ENCODE data around the gene AFF1. TPM values are rescaled to one million over a fixed set of nuclear protein-coding genes. Genes with fewer than 3 reads are reported as not detected.
A peak's percentile ranks its signal among the peaks of the same experiment; 100 is the strongest.

AFF1 gene
- total RNA-seq, 1 donor from 2014 or later: 58.2 TPM

GRCh38 chr4:87073199-87074120 lies 138.6 kb downstream of the AFF1 start:
- no peaks in the 10 kb centered on the region for H3K27me3 Mint-ChIP-seq (ENCODE audit: low read depth, unreplicated experiment)
- H3K4me1 Mint-ChIP-seq (ENCODE audit: low read depth, unreplicated experiment): peaks cover 36% of the 10 kb centered on the region
- peak overlapping the region; percentile 52 for H3K4me2 ChIP-seq (ENCODE audit: low read length)
- no peaks in the 10 kb centered on the region for H3K9me3 Mint-ChIP-seq (ENCODE audit: unreplicated experiment)
- H3K27ac Mint-ChIP-seq (ENCODE audit: unreplicated experiment): peak overlapping the region; percentile 42
- H3K36me3 Mint-ChIP-seq (ENCODE audit: low read depth, unreplicated experiment): no peaks in the 10 kb centered on the region
- H3K36me3 ChIP-seq (ENCODE audit: insufficient read depth, low read length): no peaks in the 10 kb centered on the region
- DNase-seq (ENCODE audit: low read depth): peak; percentile 32
- peaks cover 10% of the 10 kb centered on the region for H3K79me2 ChIP-seq (ENCODE audit: insufficient read depth, low read length)
- H3K4me3 Mint-ChIP-seq (ENCODE audit: unreplicated experiment): no peak overlapping the region
- no peak overlapping the region for H2AFZ ChIP-seq (ENCODE audit: low read depth, low read length)
- peaks cover 31% of the 10 kb centered on the region for H4K20me1 ChIP-seq (ENCODE audit: insufficient read depth, low read length)
- no peak overlapping the region for H3K4me3 ChIP-seq (ENCODE audit: insufficient read depth, low read depth, low read length)
- no peak overlapping the region for H3K27ac ChIP-seq (ENCODE audit: low read depth, low read length)
- H3K27me3 ChIP-seq (ENCODE audit: insufficient read depth, low read length): no peaks in the 10 kb centered on the region
- no peak for FAIRE-seq
- no peaks in the 10 kb centered on the region for H3K4me1 ChIP-seq (ENCODE audit: insufficient read depth, low read length)
- no peak for TF ChIP-seq EZH2 (IDR thresholded peaks at IDR 0.05; ENCODE audit: insufficient read depth, low read length)
- TF ChIP-seq CTCF (IDR thresholded peaks at IDR 0.05; ENCODE audit: insufficient read depth, low read depth, low read length): no peak
- no peaks in the 10 kb centered on the region for H3K9me3 ChIP-seq (ENCODE audit: insufficient read depth, low read depth, low read length)
- H3K9ac ChIP-seq (ENCODE audit: low read length): peak overlapping the region; percentile 25

- FAIRE-seq: peak; percentile 13
- H3K27me3 Mint-ChIP-seq (ENCODE audit: low read depth, unreplicated experiment): no peaks in the 10 kb centered on the region
- H3K4me1 ChIP-seq (ENCODE audit: insufficient read depth, low read length): peaks cover 3% of the 10 kb centered on the region
- H3K4me1 Mint-ChIP-seq (ENCODE audit: low read depth, unreplicated experiment): peaks cover 37% of the 10 kb centered on the region
- no peak overlapping the region for H3K9ac ChIP-seq (ENCODE audit: low read length)
- H3K27me3 ChIP-seq (ENCODE audit: insufficient read depth, low read length): no peaks in the 10 kb centered on the region
- TF ChIP-seq EZH2 (IDR thresholded peaks at IDR 0.05; ENCODE audit: insufficient read depth, low read length) (no peak), CTCF (IDR thresholded peaks at IDR 0.05; ENCODE audit: insufficient read depth, low read depth, low read length) (no peak)
- no peak overlapping the region for H3K4me3 Mint-ChIP-seq (ENCODE audit: unreplicated experiment)
- no peaks in the 10 kb centered on the region for H3K9me3 Mint-ChIP-seq (ENCODE audit: unreplicated experiment)
- H3K36me3 Mint-ChIP-seq (ENCODE audit: low read depth, unreplicated experiment): no peaks in the 10 kb centered on the region
- no peak overlapping the region for H3K27ac ChIP-seq (ENCODE audit: low read depth, low read length)
- no peak for DNase-seq (ENCODE audit: low read depth)
- peak overlapping the region; percentile 52 for H3K4me2 ChIP-seq (ENCODE audit: low read length)
- H3K9me3 ChIP-seq (ENCODE audit: insufficient read depth, low read depth, low read length): no peaks in the 10 kb centered on the region
- H2AFZ ChIP-seq (ENCODE audit: low read depth, low read length): no peak overlapping the region
- peaks cover 25% of the 10 kb centered on the region for H4K20me1 ChIP-seq (ENCODE audit: insufficient read depth, low read length)
- H3K27ac Mint-ChIP-seq (ENCODE audit: unreplicated experiment): peak overlapping the region; percentile 42
- H3K79me2 ChIP-seq (ENCODE audit: insufficient read depth, low read length): peaks cover 10% of the 10 kb centered on the region
- H3K4me3 ChIP-seq (ENCODE audit: insufficient read depth, low read depth, low read length): no peak overlapping the region
- no peaks in the 10 kb centered on the region for H3K36me3 ChIP-seq (ENCODE audit: insufficient read depth, low read length)
Measured at GRCh38 chr4:87074121-87074488, 139.3 kb downstream of the AFF1 start.

- Mint-ChIP-seq H3K4me3 (ENCODE audit: unreplicated experiment) (no peak overlapping the region), H3K27ac (ENCODE audit: unreplicated experiment) (no peak overlapping the region), H3K27me3 (ENCODE audit: low read depth, unreplicated experiment) (no peaks in the 10 kb centered on the region), H3K36me3 (ENCODE audit: low read depth, unreplicated experiment) (no peaks in the 10 kb centered on the region), H3K9me3 (ENCODE audit: unreplicated experiment) (no peaks in the 10 kb centered on the region), H3K4me1 (ENCODE audit: low read depth, unreplicated experiment) (peaks cover 44% of the 10 kb centered on the region)
- Histone ChIP-seq H3K9me3 (ENCODE audit: insufficient read depth, low read depth, low read length) (no peaks in the 10 kb centered on the region), H3K4me1 (ENCODE audit: insufficient read depth, low read length) (peaks cover 7% of the 10 kb centered on the region), H3K4me3 (ENCODE audit: insufficient read depth, low read depth, low read length) (no peak overlapping the region), H3K27me3 (ENCODE audit: insufficient read depth, low read length) (no peaks in the 10 kb centered on the region), H3K27ac (ENCODE audit: low read depth, low read length) (no peak overlapping the region), H3K9ac (ENCODE audit: low read length) (no peak overlapping the region), H4K20me1 (ENCODE audit: insufficient read depth, low read length) (peaks cover 27% of the 10 kb centered on the region), H3K36me3 (ENCODE audit: insufficient read depth, low read length) (no peaks in the 10 kb centered on the region), H3K4me2 (ENCODE audit: low read length) (no peak overlapping the region), H3K79me2 (ENCODE audit: insufficient read depth, low read length) (peaks cover 19% of the 10 kb centered on the region), H2AFZ (ENCODE audit: low read depth, low read length) (no peak overlapping the region)
- DNase-seq (ENCODE audit: low read depth): no peak
- TF ChIP-seq CTCF (IDR thresholded peaks at IDR 0.05; ENCODE audit: insufficient read depth, low read depth, low read length) (no peak), EZH2 (IDR thresholded peaks at IDR 0.05; ENCODE audit: insufficient read depth, low read length) (no peak)
- FAIRE-seq: no peak
Measured at GRCh38 chr4:87075876-87076275, 141.1 kb downstream of the AFF1 start.
